ENCODE measurements around the gene TRMT2A.

Gene TRMT2A

DNA sequence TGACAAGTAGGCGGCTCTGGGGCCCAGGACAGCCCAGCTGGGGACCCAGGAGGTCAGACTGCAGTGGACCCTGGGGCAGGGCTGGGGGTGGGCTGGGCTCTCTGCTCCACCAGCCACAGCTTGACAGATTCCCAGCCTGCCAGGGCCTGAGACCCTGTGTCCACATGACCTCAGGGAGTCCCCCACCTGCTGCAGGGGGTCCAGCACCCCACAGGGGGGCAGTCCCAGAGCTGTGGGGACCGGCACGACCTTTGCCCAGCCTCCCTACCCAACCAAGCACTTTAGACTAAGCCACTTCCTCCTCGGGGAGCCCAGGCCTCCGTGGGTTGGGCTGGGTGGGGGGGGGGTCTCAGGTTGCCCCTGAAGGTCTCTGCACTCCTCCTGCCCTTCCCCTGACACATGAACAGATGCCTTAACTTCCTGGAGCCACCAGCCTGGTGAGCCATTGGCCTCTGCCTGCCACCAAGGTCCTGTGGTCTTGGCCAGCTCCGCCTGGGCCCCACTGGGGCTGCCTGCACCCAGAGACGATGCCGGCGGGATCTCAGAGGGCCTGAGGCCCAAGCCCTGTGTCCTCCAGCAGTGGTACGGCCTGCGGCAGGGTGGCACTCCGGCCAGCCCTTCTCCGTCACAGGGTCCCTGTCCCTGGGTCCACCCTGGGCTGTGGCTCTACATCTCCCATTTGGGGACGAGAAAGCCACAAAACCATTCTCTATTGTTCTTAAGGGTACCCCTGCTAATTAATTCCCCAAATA is 30.4 kb upstream of the TRMT2A start:
- DNase-seq, result no peak

- DNase-seq, result no peak
Measured at GRCh38 chr22:20146777-20147176, 29.8 kb upstream of the TRMT2A start.

DNA sequence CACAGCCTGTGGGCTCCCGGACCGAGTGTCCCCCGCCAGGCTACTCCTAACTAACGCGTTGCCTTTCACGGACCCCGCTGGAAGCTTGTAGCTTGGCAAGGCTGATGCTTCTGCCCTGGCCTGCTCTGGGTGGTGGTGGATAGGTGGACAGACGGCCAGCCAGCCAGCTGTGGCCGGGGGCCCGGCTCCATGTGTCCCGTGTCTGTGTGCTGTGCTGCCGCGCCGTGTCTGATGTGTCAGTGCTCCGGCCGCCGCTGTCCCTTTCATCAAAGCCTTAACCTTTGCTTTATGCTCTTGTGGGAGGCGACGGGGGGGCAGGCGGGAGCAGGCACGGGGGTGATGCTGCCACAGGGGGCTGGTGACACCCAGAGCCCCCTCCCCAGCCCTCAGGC is 28.8 kb upstream of the TRMT2A start:
- no peak for DNase-seq

GRCh38 chr22:20145206-20145831 is 28.3 kb upstream of the TRMT2A start:
- DNase-seq, result no peak

GRCh38 chr22:20143883-20144665 is 27.0 kb upstream of the TRMT2A start:
- DNase-seq, result no peak

DNA sequence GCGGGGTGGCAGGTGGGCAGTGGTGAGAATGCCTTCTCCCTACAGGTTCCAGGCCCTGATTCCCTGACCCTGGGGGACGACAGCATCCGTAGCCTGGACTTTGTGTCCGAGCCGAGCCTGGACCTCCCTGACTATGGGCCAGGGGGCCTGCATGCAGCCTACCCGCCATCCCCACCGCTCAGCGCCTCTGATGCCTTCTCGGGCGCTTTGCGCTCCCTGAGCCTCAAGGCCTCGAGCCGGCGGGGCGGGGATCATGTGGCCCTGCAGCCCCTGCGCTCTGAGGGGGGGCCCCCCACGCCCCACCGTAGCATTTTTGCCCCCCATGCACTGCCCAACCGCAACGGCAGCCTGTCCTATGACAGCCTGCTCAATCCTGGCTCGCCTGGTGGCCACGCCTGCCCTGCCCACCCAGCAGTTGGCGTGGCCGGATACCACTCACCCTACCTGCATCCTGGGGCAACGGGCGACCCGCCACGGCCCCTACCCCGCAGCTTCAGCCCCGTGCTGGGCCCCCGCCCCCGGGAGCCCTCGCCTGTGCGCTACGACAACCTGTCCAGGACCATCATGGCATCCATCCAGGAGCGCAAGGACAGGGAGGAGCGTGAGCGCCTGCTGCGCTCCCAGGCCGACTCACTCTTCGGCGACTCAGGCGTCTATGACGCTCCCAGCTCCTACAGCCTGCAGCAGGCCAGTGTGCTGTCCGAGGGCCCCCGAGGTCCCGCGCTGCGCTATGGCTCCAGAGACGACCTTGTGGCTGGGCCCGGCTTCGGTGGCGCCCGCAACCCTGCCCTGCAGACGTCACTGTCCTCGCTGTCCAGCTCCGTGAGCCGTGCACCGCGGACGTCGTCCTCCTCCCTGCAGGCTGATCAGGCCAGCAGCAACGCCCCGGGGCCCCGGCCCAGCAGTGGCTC is 25.9 kb upstream of the TRMT2A start:
- DNase-seq, result no peak

- no peak for DNase-seq
Measured at GRCh38 chr22:20141186-20142077, 24.4 kb upstream of the TRMT2A start.

GRCh38 chr22:20140521-20140964 is 23.5 kb upstream of the TRMT2A start:
- DNase-seq, result no peak

- no peak for DNase-seq
Measured at GRCh38 chr22:20140107-20140445, 23.1 kb upstream of the TRMT2A start.

DNA sequence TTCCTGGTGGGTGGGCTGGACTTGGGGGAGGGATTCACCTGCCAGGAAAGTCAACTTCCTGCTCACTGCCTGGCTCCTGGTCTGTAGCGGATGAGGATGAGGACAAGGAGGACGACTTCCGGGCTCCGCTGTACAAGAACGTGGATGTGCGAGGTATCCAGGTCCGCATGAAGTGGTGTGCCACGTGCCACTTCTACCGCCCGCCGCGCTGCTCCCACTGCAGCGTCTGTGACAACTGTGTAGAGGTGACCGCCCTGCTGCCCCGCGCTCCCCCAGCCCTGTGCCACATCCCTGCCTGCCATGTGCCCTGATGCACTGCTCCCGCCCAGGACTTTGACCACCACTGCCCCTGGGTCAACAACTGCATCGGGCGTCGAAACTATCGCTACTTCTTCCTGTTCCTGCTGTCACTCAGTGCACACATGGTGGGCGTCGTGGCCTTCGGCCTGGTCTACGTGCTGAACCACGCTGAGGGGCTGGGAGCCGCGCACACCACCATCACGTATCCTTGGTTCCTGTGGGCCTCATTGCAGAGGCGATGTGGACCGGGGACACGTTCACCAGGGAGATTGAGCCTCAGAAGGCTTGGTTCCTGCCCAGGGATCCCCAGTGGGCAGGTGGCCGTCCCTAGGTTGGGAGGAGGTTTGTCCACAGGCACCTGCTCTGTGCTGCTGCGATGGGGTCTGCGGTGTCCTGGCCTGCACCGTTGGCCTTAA is 22.5 kb upstream of the TRMT2A start:
- no peak for DNase-seq

GRCh38 chr22:20138868-20139267 is 21.8 kb upstream of the TRMT2A start:
- DNase-seq, result no peak

DNA sequence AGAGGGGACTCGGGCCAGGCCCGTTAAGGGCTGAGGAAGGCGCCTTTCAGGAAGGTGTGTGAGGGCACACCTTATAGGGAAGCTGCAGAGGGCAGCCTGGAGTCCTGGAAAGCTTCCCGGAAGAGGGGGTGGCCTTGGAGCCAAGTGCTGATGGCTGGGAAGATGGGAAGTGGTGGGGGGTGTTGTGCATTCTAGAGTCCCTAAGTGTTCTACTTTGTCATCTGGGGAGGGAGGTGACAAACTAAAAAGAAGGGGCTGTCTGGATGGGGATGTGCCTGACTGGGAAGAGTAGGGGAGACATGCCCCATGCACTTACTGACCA is 21.4 kb upstream of the TRMT2A start:
- DNase-seq, result no peak

- no peak for DNase-seq
Measured at GRCh38 chr22:20137671-20138416, 20.8 kb upstream of the TRMT2A start.

- DNase-seq, result no peak
Measured at GRCh38 chr22:20137113-20137512, 20.1 kb upstream of the TRMT2A start.

GRCh38 chr22:20136603-20136873 is 19.5 kb upstream of the TRMT2A start:
- DNase-seq, result no peak

DNA sequence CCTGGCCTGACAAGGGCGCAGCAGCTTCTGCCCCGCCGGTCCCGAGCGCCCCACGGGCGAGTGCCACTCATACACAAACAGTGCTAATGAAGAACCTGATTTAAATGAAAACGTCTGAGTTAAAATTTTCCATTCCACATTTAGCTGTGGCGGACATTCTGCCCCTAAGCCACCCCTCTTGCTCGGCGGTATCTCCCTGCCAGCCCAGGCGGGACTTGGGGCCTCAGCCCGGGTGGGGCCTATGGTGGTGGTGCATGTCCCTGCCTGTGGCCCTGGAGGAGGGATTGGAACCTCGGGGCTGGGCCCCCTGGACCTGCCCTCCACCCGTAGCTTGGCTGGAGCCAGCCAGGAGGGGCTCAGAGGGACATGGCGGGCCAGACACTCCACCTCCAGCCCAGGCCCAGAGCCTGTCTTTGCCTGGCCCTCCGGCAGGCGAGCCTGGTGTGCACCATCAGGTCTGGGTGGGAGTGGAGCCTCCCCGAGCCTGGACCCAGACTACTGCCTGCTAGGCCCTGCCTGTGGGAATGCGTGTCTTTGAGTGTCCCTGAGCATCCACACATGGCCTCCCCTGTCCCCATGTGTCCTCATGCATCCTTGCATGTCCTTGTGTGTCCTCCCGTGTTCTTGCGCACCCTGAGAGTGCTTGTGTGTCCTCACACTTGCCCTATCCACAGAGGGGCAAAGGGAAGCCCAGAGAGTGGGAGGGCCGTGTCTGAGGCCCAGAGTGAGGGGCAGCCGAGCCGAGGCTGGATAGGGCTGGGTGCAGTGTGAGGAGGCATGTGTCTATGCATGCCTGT is 19.0 kb upstream of the TRMT2A start:
- DNase-seq, result no peak

GRCh38 chr22:20135265-20135664 is 18.2 kb upstream of the TRMT2A start:
- no peak for DNase-seq

- no peak for DNase-seq
Measured at GRCh38 chr22:20133930-20134549, 17.0 kb upstream of the TRMT2A start.

- DNase-seq, result no peak
Measured at GRCh38 chr22:20132686-20133246, 15.7 kb upstream of the TRMT2A start.
